ENCODE results near the gene LYL1.

LYL1 gene

GRCh38 chr19:13146763-13147563 lies 44.3 kb upstream of the LYL1 start:
- in situ Hi-C loops (cut with MboI; ENCODE audit: low sequenced_read_pairs, unreplicated experiment): no loop called here
- DNase-seq (ENCODE audit: low spot score): no peak
- no peak for TF ChIP-seq CTCF (IDR thresholded peaks at IDR 0.05; ENCODE audit: borderline replicate concordance, control extremely low read depth, extremely low read depth, insufficient read depth, missing control alignments)

- no peak for TF ChIP-seq CTCF (IDR thresholded peaks at IDR 0.05; ENCODE audit: borderline replicate concordance, control extremely low read depth, extremely low read depth, insufficient read depth, missing control alignments)
- in situ Hi-C loops (cut with MboI; ENCODE audit: low sequenced_read_pairs, unreplicated experiment): no loop called here
- no peak for DNase-seq (ENCODE audit: low spot score)
Observed at GRCh38 chr19:13139633-13140311, 37.1 kb upstream of the LYL1 start.

GRCh38 chr19:13138916-13139198 lies 36.2 kb upstream of the LYL1 start:
- no peak for TF ChIP-seq CTCF (IDR thresholded peaks at IDR 0.05; ENCODE audit: borderline replicate concordance, control extremely low read depth, extremely low read depth, insufficient read depth, missing control alignments)
- in situ Hi-C loops (cut with MboI; ENCODE audit: low sequenced_read_pairs, unreplicated experiment): no loop called here
- DNase-seq (ENCODE audit: low spot score): no peak

GRCh38 chr19:13138171-13138915 lies 35.7 kb upstream of the LYL1 start:
- in situ Hi-C loops (cut with MboI; ENCODE audit: low sequenced_read_pairs, unreplicated experiment): no loop called here
- no peak for TF ChIP-seq CTCF (IDR thresholded peaks at IDR 0.05; ENCODE audit: borderline replicate concordance, control extremely low read depth, extremely low read depth, insufficient read depth, missing control alignments)
- no peak for DNase-seq (ENCODE audit: low spot score)

- TF ChIP-seq CTCF (IDR thresholded peaks at IDR 0.05; ENCODE audit: borderline replicate concordance, control extremely low read depth, extremely low read depth, insufficient read depth, missing control alignments): no peak
- DNase-seq (ENCODE audit: low spot score): no peak
- in situ Hi-C loops (cut with MboI; ENCODE audit: low sequenced_read_pairs, unreplicated experiment): no loop called here
Observed at GRCh38 chr19:13137290-13137794, 34.7 kb upstream of the LYL1 start.
